Ovary (tissue), 3 donors: ENCODE data around the gene DLEC1.

ENCODE experiments used
- CTCF ChIP-seq, 3 donors: fragments of 450-650 bp in 2 of 3; fragments of 200-600 bp in 1 of 3; IDR thresholded peaks; one replicate each; pipeline versions ENCODE4 v1.5.1 to v1.8.0; 2016 to 2022; ENCODE audit warnings: antibody characterized with exemption in 3 of 3, mild to moderate bottlenecking in 1 of 3
- POLR2A ChIP-seq: fragments of 450-650 bp; IDR thresholded peaks from one replicate; pipeline ENCODE4 v1.6.1; 2017; ENCODE audit warnings: antibody characterized with exemption, mild to moderate bottlenecking, moderate library complexity
- donor health status: DM: no; HTN: no; CAD: no.

GRCh38 chr3:38139191-38139590 lies 100.2 kb downstream of the DLEC1 start:
- no peak for TF ChIP-seq CTCF (IDR thresholded peaks at IDR 0.05)
- TF ChIP-seq POLR2A = no peak
